Osteoblast (primary cell): ENCODE results near the gene SERINC1. TPM values are rescaled to one million over a fixed set of nuclear protein-coding genes. Genes with fewer than 3 reads are reported as not detected.

ENCODE experiments used
- DNase-seq: peaks from one replicate; pipeline ENCODE4 v3.0.0; 2011; ENCODE audit warnings: low spot score, mixed read lengths; ENCODE audit not compliant: insufficient read length; ENCODE audit errors: missing footprints
- H2AFZ ChIP-seq: 2 replicates; pipeline ENCODE4 v1.6.0; 2011; ENCODE audit warnings: mild to moderate bottlenecking, low read length
- H3K27ac ChIP-seq: 2 replicates; pipeline ENCODE4 v1.5.1; 2011; ENCODE audit warnings: mild to moderate bottlenecking, low read depth, low read length, moderate library complexity
- H3K27me3 ChIP-seq: 2 replicates; pipeline ENCODE4 v1.6.0; 2012; ENCODE audit warnings: mild to moderate bottlenecking, control low read depth, inconsistent platforms, low read length, moderate library complexity; ENCODE audit not compliant: insufficient read depth
- H3K36me3 ChIP-seq: 2 replicates; pipeline ENCODE4 v1.5.1; 2011; ENCODE audit warnings: mild to moderate bottlenecking, low read length, control low read depth, moderate library complexity; ENCODE audit not compliant: insufficient read depth
- H3K4me1 ChIP-seq: 2 replicates; pipeline ENCODE4 v1.5.1; 2011; ENCODE audit warnings: mild to moderate bottlenecking, low read length, control low read depth, moderate library complexity; ENCODE audit not compliant: insufficient read depth
- H3K4me2 ChIP-seq: 2 replicates; pipeline ENCODE4 v1.6.0; 2011; ENCODE audit warnings: mild to moderate bottlenecking, low read length; ENCODE audit not compliant: insufficient read depth
- H3K4me3 ChIP-seq: fragments of 200-600 bp; sonication (generic); 3 replicates; pipeline ENCODE4 v1.5.1; 2012; ENCODE audit warnings: mild to moderate bottlenecking, low read length, inconsistent platforms; ENCODE audit not compliant: insufficient read depth
- H3K79me2 ChIP-seq: 2 replicates; pipeline ENCODE4 v1.6.0; 2012; ENCODE audit warnings: mild to moderate bottlenecking, low read length, control low read depth, inconsistent platforms; ENCODE audit not compliant: insufficient read depth
- H3K9me3 ChIP-seq: 2 replicates; pipeline ENCODE4 v1.5.1; 2011; ENCODE audit warnings: low read depth, low read length, control low read depth
- H4K20me1 ChIP-seq: 2 replicates; pipeline ENCODE4 v1.6.0; 2012; ENCODE audit warnings: mild to moderate bottlenecking, low read length, control low read depth; ENCODE audit not compliant: insufficient read depth
- CTCF ChIP-seq: IDR thresholded peaks from 2 replicates; pipeline ENCODE4 v1.5.1; 2011; ENCODE audit warnings: mild to moderate bottlenecking, low read depth, low read length, moderate library complexity; ENCODE audit errors: extremely low read depth
- total RNA-seq: library from RNA; depleted of rRNA; stranded (reverse); fragments of >200 nt; gene quantifications from 2 replicates; pipeline ENCODE4 v1.2.3, GENCODE V29; 2012

The SERINC1 gene
- total RNA-seq, 1 donor = 247 TPM

GRCh38 chr6:122428781-122429180 lies 42.8 kb downstream of the SERINC1 start:
- H3K4me3 ChIP-seq = no peak overlapping the region
- no peaks in the 10 kb centered on the region for H4K20me1 ChIP-seq
- no peaks in the 10 kb centered on the region for H3K79me2 ChIP-seq
- H3K9me3 ChIP-seq = no peaks in the 10 kb centered on the region
- H3K36me3 ChIP-seq = peaks cover 33% of the 10 kb centered on the region
- H2AFZ ChIP-seq = no peak overlapping the region
- peaks cover 5% of the 10 kb centered on the region for H3K4me1 ChIP-seq
- TF ChIP-seq CTCF = no peak
- H3K27me3 ChIP-seq = no peaks in the 10 kb centered on the region
- no peak overlapping the region for H3K27ac ChIP-seq
- no peak overlapping the region for H3K4me2 ChIP-seq
- no peak for DNase-seq

GRCh38 chr6:122426597-122426996 lies 45.0 kb downstream of the SERINC1 start:
- Histone ChIP-seq H3K4me3 (no peak overlapping the region), H4K20me1 (no peaks in the 10 kb centered on the region), H3K27ac (no peak overlapping the region), H3K4me1 (no peaks in the 10 kb centered on the region), H3K79me2 (no peaks in the 10 kb centered on the region), H3K36me3 (peaks cover 35% of the 10 kb centered on the region), H3K4me2 (no peak overlapping the region), H2AFZ (no peak overlapping the region), H3K27me3 (no peaks in the 10 kb centered on the region), H3K9me3 (no peaks in the 10 kb centered on the region)
- no peak for TF ChIP-seq CTCF
- no peak for DNase-seq

GRCh38 chr6:122423734-122424133 lies 47.9 kb downstream of the SERINC1 start:
- DNase-seq = no peak
- Histone ChIP-seq H3K27ac (no peak overlapping the region), H3K4me3 (no peak overlapping the region), H3K9me3 (no peaks in the 10 kb centered on the region), H3K4me1 (no peaks in the 10 kb centered on the region), H2AFZ (no peak overlapping the region), H3K36me3 (peaks cover 39% of the 10 kb centered on the region), H3K4me2 (no peak overlapping the region), H4K20me1 (no peaks in the 10 kb centered on the region), H3K79me2 (no peaks in the 10 kb centered on the region), H3K27me3 (no peaks in the 10 kb centered on the region)
- no peak for TF ChIP-seq CTCF

- Histone ChIP-seq H3K4me3 (no peak overlapping the region), H3K4me1 (no peaks in the 10 kb centered on the region), H3K27me3 (no peaks in the 10 kb centered on the region), H3K4me2 (no peak overlapping the region), H3K27ac (no peak overlapping the region), H3K9me3 (no peaks in the 10 kb centered on the region), H3K79me2 (no peaks in the 10 kb centered on the region), H2AFZ (no peak overlapping the region), H4K20me1 (no peaks in the 10 kb centered on the region), H3K36me3 (peaks cover 36% of the 10 kb centered on the region)
- DNase-seq = no peak
- TF ChIP-seq CTCF = no peak
These were observed 48.9 kb downstream of the SERINC1 start for GRCh38 chr6:122422614-122423267.
